Endothelial cell of umbilical vein (primary cell): ENCODE data around the gene ZNF598.
A peak's percentile ranks its signal among the peaks of the same experiment; 100 is the strongest.

Experiments used
- JUN ChIP-seq: IDR thresholded peaks from 2 replicates; pipeline ENCODE4 v1.6.1; 2011; ENCODE audit warnings: borderline replicate concordance, low read depth; ENCODE audit not compliant: insufficient read length, insufficient read depth
- POLR2AphosphoS5 ChIP-seq: IDR thresholded peaks from 2 replicates; pipeline ENCODE4 v1.6.1; 2012; ENCODE audit warnings: low read depth, mild to moderate bottlenecking, control low read depth, low read length, moderate library complexity; ENCODE audit not compliant: insufficient read depth
- TF ChIP-seq, protein P1 (sequence below), 2 donors: IDR thresholded peaks; 1 replicate in 1 of 2; 2 replicates in 1 of 2; pipeline ENCODE4 v1.5.1; 2011; ENCODE audit warnings: low read length in 2 of 2, mild to moderate bottlenecking in 2 of 2, moderate library complexity in 2 of 2, control low read depth in 1 of 2, inconsistent platforms in 1 of 2, low read depth in 1 of 2; ENCODE audit not compliant: insufficient read depth in 1 of 2; ENCODE audit errors: extremely low read depth in 1 of 2
- TF ChIP-seq, protein P2 (sequence below): IDR thresholded peaks from 2 replicates; pipeline ENCODE4 v1.6.1; 2011; ENCODE audit not compliant: insufficient read depth, insufficient read length

DNA sequence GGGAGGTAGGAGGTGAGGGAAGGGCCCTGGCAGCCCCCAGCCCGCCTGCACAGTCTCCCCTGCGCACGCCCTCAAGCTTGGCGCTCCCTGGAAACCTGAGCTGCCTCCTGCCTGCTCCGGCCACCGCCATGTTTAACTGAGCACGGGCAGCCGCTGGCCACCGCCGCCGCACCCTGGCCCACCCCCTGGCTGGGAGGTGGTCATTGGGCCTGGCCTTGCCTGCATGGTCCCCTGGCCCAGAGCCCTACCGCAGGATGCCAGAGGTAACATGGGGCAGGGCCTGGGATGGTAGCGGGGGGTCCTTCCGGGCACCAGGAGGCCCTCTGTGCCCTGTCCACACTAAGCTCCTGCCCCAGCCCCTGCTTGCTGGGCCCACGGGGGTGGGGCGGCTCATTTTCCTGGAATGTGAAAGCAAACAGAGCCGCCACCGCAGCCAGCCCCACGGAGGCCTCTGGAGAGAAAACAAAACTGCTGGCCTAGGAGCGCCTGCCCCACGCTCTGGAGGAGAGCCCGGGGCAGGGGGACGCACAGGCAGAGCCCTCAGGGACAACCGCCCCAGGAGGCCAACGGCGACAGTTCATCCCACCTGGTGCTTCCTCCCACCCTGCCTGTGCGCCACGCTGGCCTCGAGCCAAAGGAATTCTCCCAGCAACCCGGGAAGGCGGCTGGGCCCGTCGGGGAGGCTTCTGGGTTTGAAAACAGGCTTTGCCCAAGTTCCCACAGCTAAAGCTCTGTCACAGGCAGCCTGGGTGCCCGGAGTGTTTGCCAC, 26.0 kb upstream of the ZNF598 start:
- TF ChIP-seq, protein P1, sequence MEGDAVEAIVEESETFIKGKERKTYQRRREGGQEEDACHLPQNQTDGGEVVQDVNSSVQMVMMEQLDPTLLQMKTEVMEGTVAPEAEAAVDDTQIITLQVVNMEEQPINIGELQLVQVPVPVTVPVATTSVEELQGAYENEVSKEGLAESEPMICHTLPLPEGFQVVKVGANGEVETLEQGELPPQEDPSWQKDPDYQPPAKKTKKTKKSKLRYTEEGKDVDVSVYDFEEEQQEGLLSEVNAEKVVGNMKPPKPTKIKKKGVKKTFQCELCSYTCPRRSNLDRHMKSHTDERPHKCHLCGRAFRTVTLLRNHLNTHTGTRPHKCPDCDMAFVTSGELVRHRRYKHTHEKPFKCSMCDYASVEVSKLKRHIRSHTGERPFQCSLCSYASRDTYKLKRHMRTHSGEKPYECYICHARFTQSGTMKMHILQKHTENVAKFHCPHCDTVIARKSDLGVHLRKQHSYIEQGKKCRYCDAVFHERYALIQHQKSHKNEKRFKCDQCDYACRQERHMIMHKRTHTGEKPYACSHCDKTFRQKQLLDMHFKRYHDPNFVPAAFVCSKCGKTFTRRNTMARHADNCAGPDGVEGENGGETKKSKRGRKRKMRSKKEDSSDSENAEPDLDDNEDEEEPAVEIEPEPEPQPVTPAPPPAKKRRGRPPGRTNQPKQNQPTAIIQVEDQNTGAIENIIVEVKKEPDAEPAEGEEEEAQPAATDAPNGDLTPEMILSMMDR (IDR thresholded peaks at IDR 0.05; ENCODE audit: extremely low read depth in 1 of 2, insufficient read depth in 1 of 2, low read depth in 1 of 2, low read length in 2 of 2) = no peak
- TF ChIP-seq, protein P2, sequence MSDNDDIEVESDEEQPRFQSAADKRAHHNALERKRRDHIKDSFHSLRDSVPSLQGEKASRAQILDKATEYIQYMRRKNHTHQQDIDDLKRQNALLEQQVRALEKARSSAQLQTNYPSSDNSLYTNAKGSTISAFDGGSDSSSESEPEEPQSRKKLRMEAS = no peak
- TF ChIP-seq JUN (no peak), POLR2AphosphoS5 (peak; percentile 32)
